Renal cortex interstitium (tissue), 11 donors: ENCODE measurements around the gene WDR76. TPM values are rescaled to one million over a fixed set of nuclear protein-coding genes. Genes with fewer than 3 reads are reported as not detected.

ENCODE experiments used
- DNase-seq, 11 donors: peaks; one replicate each; pipeline ENCODE4 v3.0.0-alpha.2; 2013; ENCODE audit warnings: low read depth in 9 of 11, low spot score in 4 of 11; ENCODE audit errors: extremely low read depth in 1 of 11
- polyA plus RNA-seq, 3 donors: library from polyadenylated mRNA; unstranded; fragments of 120-200 nt; gene quantifications; one replicate each; pipeline ENCODE4 v1.2.1, GENCODE V29; 2013; ENCODE audit not compliant: insufficient read length in 3 of 3

The WDR76 gene
- polyA plus RNA-seq, 3 donors, result 12.2 to 18.1 (median 16.7) TPM

DNA sequence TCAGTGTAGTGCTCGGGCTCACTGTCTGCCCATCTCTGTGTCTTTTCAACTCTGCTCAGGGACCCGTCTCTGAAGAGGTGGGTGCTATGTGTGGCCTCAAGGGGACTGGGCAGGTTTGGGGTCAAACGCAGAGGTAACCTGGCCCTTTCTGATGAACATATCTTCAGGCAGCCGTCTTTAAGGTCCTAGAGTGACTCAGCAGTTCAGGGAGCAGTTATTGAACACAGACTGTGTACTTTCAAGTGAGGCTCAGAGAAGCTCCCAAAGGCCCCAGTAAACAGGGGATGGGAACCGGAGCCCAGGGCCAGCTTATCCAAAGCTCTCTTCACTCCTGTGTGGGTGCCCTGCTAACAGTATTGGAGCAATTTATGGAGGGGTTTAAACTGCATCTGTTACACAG is 73.1 kb downstream of the WDR76 start:
- no peak for DNase-seq

DNA sequence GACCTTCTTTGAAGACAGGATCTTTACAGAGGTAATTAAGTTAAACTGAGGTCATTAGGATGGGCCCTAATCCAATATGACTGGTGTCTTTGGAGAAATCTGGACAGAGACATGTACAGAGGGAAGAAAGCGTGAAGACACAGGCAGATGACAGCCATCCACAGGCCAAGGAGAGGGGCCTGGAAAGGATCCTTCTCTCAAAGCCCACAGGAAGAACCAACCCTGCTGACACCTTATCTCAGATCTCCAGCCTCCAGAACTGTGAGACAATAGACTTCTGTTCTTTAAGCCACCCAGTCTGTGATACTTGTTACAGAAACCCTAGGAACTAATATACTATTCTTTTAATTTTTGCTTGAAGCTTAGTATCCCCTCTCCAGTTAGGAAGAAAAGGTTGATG is 74.2 kb downstream of the WDR76 start:
- DNase-seq, result no peak

DNA sequence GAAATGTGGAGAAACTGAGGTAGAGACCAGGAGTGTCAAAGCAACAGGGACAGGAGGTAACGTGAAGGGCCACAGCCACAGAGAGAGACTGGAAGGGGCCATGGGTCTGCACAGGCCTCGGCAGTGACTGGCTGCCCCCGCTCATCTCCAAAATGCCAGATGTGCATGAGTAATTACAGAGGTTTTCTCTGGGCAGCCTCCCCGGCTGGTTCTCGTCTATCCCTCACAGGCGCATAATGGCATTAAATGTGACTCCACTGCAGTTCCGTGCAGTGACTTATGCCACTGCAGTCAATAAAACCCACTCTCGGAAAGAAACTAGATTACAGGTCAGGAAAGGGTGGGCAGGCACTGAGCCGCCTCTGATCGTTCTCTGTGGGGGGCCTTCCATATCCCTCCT is 74.7 kb downstream of the WDR76 start:
- no peak for DNase-seq

DNA sequence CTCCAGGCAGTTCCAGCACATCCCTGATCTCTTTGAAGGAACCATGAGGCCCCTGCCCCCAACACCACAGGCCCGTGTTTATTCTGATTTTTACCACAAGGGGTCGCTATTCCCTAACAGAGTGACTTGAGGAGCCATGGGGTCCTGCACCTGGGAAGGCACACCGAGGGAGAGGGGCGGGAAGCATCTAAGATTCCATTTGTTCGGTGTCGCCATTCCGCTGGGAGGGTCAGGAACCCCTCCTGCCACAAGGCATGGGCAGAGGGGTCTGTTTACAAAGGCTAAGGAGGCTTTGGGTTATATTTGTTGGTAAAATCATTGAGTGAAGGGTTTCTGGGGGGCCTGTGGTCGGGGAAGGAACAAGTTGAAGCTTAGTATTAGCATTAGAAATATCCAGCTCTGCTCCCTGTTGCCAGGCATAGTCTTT is 77.1 kb downstream of the WDR76 start:
- peak in 10 of 11 donors; percentile 33 to 70 (median 61) for DNase-seq

DNA sequence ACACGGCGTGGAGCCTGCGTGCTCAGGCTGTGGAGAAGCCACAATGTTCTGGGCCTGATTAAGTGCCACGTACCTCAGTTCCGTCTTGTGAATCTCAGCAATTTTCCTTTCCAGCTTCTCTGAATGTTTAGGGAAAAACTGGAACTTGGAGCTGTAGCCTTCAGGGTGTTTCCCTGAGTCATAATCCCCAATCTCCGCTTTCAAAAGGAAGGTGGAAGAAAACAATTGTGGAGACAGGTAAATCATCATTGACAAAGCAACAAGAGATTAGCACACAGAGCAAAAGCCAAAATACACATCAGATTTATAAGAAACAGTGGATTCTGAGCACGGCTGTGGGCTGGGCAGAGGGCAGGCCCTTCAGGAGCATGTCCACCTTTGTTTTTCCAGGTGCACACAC is 79.0 kb downstream of the WDR76 start:
- DNase-seq, result no peak

DNA sequence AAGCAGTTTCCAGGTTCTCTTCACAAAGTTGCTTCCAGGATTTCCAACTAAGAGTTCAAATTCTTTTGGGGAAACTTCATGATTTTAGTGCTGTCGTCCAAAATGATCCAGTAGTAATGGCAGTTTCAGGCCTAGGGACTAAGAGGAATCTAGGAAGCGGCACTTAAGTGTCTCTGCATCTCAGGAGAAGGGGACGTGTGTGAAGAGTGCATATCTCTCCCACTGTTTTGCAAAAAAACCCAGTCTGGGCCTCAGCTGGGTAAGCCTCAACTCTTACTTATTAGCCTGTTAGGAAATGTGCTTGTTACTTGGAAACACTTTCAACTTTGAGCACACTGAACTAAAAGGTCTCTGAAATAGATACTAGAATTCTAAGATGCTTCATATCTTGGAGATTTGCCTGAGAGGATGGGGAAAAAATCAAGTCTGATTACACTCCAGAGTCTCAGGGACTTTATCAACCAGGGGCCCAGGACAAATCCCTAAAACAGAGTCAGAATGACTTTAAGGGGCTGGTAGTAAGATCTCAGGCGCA is 81.8 kb downstream of the WDR76 start:
- no peak for DNase-seq

DNA sequence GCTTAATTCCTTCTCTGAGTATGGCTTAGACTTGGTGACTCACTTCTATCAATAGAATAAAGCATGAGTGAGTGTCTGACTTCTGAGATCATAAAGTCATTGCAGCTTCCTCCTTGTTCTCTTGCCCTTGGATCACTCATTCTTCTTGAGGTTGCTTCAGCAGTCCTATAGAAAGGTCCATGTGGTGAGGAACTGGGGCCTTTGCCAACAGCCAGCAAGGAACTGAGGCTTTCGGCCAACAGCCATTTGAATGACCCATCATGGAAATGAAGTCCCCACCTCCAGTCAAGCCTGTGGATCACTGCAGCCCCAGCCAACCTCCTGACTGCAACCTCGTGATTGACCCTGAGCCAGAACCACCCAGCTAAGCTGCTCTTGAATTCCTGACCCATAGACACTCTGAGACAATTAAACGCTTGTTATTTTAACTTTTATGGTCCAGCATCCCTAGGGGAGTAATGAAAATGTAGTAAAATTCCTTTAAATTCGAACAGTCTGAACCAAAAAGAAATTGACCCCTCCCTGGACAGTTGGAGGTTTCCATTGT is 84.5 kb downstream of the WDR76 start:
- no peak for DNase-seq

DNA sequence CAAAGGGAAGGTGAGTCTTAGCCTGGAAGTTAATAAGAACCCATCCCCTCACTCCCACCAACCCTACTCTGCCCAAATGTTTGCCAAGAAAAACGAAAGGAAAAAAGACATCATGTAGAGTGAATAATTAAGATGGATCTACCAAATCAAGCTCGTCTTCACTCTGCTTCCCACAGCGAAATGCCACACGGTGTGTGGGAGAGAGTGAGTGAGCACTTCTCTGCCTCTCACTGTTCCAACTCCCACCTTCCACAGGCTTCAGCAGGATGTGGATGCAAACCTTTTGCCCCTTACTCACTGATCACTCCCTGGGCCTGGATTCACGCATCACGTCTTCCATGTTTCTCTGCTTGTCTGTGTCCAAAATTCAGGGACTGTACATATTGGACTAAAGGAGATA is 85.4 kb downstream of the WDR76 start:
- no peak for DNase-seq

DNA sequence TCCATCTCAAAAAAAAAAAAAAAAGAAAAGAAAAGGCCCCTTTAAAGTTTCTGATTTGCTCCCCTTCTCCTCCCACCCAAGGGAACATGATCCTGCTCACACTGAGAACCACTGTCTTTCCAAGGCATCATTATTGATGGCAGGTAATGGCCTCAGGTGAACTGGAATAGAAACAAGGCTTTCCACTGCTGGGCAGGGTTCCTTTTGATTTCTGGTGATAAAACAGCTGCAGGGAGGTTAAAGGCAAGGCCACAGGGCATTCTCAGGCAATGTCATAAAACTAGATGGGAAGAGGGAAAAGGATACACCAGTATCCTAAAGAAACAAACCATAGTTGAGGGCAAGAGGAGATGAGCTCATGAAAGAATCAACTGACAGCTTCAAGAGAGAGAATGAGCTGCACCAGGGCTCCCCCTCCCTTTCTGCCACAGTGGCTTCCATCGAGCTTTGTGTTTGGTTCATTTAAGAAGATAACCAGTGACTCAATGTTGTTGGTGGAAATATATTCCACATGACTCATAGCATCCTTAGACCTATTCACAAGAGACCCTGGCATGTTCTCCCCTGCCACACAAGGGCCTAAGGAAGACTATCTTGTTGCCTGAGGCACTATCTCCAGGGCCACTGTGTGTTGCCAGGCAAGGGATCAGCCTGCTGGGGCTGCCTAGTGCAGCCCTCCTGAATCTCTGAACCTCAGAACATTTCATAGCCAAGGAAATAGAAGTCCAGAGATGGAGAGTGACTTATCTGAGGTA is 86.4 kb downstream of the WDR76 start:
- peak in 6 of 11 donors; percentile 19 to 56 (median 37) for DNase-seq

DNA sequence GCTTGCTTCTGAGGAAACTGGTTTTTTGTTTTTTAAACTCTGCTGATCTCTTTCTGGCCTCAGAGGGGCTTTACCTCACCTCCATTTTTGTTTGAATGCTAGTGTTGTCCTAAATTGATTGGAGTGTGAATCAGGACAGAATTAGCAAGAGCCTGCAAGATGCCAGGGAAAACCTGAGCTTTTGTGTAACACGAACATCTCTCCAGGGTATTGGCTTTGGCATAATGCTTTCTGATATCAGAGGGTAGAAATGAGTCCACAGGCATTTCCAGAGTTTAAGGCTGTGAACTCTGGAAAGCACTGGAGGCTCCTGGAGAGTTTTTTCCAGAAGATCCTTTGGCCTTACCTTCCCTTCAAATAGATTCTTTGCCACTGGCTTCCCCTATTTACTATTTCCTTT is 87.1 kb downstream of the WDR76 start:
- DNase-seq, result no peak

DNA sequence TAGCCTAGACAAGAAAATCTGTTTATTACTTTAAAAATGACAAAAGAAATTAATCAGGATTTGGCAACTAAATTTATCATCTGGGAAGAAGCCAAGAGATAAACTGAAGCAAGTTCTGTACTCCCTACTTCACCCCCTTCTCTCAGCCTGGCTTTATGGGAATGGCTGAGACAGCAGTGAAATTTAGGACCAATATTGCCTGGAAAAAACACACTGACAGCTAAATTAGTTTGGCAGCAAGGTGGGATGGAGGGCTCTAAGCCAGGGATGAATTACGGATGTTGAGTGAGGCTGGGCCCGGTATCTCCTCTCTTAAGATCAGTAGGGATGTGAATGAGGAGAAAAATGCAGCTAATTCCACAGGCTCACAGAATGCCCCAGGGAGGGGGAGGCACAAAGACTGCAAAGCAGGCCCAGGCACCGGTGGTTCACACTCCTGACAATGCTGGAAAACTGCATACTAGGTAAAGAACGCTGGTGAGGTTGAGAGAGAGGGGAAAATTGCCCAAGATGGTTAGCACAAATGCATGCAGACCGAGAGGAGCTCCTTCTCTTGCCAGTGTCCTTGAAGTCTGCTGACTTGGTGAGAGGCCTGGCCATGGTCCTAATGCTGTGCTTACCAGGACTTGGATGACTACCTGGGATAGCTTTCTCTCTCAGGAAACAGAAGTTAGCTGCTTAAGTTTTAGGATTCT is 89.0 kb downstream of the WDR76 start:
- DNase-seq, result no peak

DNA sequence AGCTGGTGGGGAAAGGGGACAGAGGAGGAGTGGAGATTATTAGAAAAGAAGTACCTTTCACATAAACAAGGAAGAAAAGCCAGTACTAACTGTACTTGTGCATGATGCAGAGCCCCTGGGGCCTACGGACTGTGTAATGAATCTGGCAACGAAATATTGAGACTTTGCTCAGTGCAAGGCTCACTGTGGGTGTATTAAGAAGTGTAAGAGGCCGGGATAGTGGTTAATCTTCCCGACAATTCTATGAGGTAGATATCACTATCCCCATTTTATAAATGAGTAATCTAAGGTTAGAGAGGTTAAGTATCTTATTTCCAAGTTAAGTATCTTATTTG is 89.5 kb downstream of the WDR76 start:
- no peak for DNase-seq

Other genes starting within 250 kb of the WDR76 start
- 10 to 100 TPM; 21.8 to 29.1 (median 27.3) TPM for gene PPIP5K1, start 236.8 kb upstream of the WDR76 start, polyA plus RNA-seq
- gene CKMT1B, start 233.0 kb upstream of the WDR76 start, polyA plus RNA-seq, result 1 to 10 TPM; 1.4 to 3.8 (median 2.3) TPM
- 1 to 10 TPM in 2 of 3 donors, under 1 TPM in 1; 0.59 to 1.6 (median 1.4) TPM for gene STRC, start 208.2 kb upstream of the WDR76 start, polyA plus RNA-seq
- gene CATSPER2, start 178.2 kb upstream of the WDR76 start, polyA plus RNA-seq, result 1 to 10 TPM; 4.3 to 9.7 (median 5.2) TPM
- 1 to 10 TPM; 1.6 to 3.7 (median 2.3) TPM for gene CKMT1A, start 133.1 kb upstream of the WDR76 start, polyA plus RNA-seq
- 100 to 1,000 TPM; 527 to 619 (median 615) TPM for gene PDIA3, start 80.6 kb upstream of the WDR76 start, polyA plus RNA-seq
- 1 to 10 TPM; 2.9 to 4.2 (median 3.3) TPM for gene ELL3, start 50.0 kb upstream of the WDR76 start, polyA plus RNA-seq
- 100 to 1,000 TPM; 579 to 694 (median 641) TPM for gene SERF2, start 34.7 kb upstream of the WDR76 start, polyA plus RNA-seq
- gene SERINC4, start 26.8 kb upstream of the WDR76 start, polyA plus RNA-seq, result under 1 TPM; 0.20 to 0.49 (median 0.24) TPM
- 10 to 100 TPM in 2 of 3 donors, 1 to 10 TPM in 1; 10.0 to 25.8 (median 10.9) TPM for gene HYPK, start 26.4 kb upstream of the WDR76 start, polyA plus RNA-seq
- gene MFAP1, start 2.3 kb upstream of the WDR76 start, polyA plus RNA-seq, result 10 to 100 TPM; 59.0 to 73.7 (median 69.7) TPM